Mesenteric fat pad (tissue), 1 donor: ENCODE measurements around the gene CCT3. TPM values are rescaled to one million over a fixed set of nuclear protein-coding genes. Genes with fewer than 3 reads are reported as not detected.
A peak's percentile ranks its signal among the peaks of the same experiment; 100 is the strongest.

Experiments used
- DNase-seq: peaks from one replicate; pipeline ENCODE4 v3.0.0-alpha.2; 2020; ENCODE audit warnings: low spot score
- total RNA-seq: library from RNA; stranded (reverse); fragmentation: NEBNext Ultra II Directional; extraction: Animal tissue kit (Norgen Biotek cat#: 25700); gene quantifications from one replicate; pipeline ENCODE4 v1.2.1, GENCODE V29; 2021
- donor health status: DM: yes; HTN: yes; CAD: no.

CCT3 gene
- total RNA-seq, 1 donor from 2014 or later, result 163 TPM

DNA sequence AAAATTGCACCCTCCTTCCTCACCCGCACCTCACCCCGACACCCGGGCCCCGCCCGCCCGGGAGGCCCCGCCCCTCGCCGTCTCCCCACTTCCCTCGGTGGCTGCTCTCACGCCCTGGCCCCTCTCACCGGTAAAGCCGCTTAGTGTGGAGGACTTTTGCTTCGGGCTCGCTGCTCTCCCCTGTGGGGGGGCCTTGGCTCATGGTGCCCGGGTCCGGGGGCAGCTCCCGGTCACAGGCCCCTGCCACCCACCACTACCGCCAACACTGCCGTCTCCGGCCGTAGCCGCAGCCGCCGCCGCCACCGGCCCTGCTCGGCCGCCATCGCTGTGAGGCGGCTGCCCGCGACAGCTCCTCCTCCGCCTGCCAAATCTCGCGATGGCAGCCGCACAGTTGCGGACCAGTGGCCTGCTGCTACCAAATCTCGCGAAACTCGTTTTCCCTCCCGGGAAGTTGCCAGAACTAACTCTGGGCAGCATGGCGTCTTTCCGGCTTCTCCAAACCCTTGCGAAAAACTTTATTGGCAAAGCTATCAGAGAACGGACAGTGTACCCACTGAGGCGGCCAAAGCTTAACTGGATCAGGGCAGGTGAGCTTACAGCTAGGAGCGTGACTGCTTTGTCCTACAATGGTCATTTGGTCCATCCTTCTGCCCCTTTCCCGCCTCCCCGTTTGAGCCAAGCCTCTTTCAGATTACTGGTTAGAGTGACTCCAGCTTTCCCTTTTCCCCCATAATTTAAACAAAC, 55.4 kb downstream of the CCT3 start, which contains the start of gene SMG5:
TSS of gene SMG5 (minus strand) at position 347 of the 744 bp plus-strand sequence. CDS start at position 202, 145 bp downstream.
- DNase-seq, result peak; percentile 97

DNA sequence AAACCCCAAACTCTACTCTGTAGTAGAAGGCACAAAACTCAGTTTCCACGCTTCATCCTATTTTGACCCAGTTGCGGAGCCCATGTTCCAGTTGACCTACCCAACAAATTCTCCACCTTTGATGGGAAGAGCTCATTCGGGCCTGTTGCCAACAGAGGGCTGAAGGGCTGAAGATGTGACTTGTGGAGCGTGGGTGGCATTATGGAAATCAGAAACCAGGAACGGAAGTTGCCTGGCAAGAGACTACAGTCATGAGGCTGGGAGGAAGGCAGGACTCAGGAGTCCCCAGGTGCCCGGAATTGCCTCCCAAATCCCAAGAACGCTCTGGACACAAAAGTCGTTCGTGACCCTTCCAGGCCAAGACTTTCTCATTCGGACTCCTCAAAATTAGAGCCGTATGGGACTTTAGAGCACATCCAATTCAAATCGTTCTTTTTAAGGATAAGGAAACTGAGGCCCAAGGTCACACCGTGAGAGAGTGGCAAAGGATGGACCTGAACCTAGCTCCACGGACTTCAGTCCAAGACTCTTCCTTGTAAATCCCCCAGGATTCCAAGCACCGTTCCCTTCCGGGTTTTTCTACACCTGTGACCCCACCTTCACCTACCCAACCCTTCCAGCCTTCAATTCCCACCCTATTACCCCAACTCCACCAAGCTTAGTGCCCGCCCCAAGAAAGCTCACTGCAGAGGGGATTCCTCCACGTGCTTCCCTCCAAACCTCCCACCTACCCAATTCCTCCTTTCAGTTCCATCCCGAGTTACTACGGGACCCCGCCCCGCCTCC, 56.2 kb downstream of the CCT3 start:
- DNase-seq, result no peak

- no peak for DNase-seq
Measured at GRCh38 chr1:156281281-156281680, 56.8 kb downstream of the CCT3 start.

- no peak for DNase-seq
Measured at GRCh38 chr1:156279837-156280236, 58.3 kb downstream of the CCT3 start.

GRCh38 chr1:156276966-156277381, 61.1 kb downstream of the CCT3 start:
- DNase-seq, result no peak

DNA sequence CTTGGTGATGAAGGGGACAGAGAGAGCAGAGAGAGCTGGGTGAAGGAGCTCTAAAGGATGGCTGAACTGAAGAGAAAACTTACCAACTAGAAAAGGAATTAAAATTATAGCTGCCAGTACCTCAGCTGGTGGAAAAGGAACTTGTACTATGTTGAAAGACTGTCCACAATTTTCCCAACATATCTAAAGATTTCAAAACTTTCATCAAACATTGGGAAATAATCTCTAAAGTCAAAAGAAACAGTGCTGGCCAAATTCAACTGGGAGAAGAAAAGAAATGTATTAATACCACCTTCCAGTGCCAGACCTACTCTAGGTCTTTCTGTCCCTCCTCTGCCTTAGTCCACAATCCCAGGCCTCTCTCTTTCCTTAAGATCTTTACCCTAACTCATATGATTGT, 61.6 kb downstream of the CCT3 start:
- DNase-seq, result no peak

DNA sequence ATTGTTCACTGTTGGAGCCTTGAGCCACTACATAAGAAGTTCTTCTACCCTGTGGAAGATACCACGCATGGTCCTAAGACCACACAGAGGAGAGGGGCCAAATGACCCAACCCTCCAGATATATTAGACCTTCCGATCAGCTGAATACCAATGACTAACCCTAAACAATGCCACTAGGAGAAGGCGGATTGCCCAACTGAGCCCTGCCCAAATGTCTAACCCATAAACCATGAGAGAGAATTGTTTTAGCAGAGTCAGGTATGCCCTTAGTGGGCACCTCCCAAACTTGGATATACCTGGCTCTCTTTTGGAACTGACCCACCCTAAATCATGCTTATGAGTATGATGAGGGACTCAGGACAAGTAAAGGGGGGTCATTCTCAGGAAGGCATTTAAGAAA, 67.8 kb downstream of the CCT3 start:
- DNase-seq, result no peak

DNA sequence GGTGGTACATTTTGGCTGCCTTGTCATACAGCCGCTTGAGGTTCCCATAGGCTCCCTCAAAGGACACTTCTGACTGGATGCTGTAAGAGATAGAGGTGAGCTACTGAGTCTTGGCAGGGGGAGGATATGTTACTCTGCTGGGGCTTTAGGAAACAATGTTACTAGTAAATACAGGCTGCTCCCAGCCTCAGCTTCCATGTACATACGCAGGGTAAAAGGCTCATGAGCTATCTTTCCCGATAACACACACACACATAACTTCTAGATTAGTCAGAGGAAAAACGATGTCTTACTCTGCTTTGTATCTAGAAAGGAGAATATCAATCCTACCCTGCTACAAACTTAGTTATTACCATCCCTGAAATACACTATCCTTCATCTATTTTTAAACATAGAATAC, 69.8 kb downstream of the CCT3 start:
- no peak for DNase-seq

- no peak for DNase-seq
Measured at GRCh38 chr1:156266051-156266450, 72.0 kb downstream of the CCT3 start.

DNA sequence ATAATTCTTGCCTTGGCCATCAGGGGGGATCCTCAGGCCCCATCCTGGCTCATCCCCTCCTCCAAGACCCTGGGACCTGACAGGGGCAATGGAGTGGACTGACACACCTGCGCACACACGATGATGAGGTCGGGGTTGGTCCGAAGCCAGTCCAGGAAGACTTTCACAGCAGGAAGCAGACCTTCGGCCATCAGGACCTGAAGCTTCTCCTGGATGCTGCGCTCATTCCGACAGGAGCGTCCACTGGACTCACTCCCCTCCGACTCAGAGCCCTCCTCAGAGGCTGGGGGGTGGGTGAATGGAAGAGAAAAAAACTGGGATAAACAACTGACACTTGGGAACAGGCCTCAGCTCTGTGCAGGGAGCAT, 74.8 kb downstream of the CCT3 start:
- no peak for DNase-seq

GRCh38 chr1:156262461-156263287, 75.4 kb downstream of the CCT3 start:
- DNase-seq, result no peak

DNA sequence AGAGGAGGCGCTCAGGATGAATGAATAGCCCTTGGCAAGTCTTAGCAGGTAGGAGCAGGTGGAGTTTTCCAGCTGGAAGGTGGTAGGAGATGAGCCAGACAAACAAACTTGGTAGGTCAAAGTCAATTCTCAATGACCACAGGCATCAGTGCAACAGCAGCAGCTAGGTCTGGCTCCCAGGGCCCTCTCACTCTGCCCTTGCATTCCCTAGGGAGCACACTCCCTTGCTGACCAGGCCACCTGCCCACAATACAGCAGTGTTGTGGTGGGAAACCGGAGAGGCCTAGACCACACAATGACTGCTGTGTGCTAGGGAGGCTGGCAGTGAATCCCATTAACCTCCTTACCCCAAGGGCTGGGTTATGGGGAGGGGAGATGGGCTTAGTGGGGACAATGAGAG, 77.2 kb downstream of the CCT3 start:
- no peak for DNase-seq

DNA sequence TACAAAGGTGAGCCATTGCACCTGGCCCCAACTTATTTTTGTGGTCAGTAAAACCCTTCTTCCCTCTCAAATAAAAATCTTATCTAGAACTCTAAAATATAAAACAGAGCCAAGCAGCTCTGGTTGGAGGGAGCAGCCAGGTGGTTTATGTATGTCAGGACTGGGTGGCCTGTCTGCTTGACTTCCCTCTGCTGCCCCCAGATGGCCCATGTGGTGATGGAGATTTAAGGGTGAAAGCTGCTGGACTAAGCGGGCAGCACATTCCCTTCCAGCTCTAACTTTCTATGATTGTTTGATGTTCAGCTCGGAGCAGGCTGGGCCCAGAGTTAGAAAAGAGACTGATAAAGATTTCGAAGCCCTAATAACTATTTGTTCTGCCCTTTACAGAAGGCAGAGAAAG, 78.3 kb downstream of the CCT3 start:
- DNase-seq, result no peak

Other genes starting within 250 kb of the CCT3 start
- 901 TPM for gene LMNA, start 223.6 kb downstream of the CCT3 start, total RNA-seq
- gene SEMA4A, start 184.7 kb downstream of the CCT3 start, total RNA-seq, result 31.9 TPM
- gene SLC25A44, start 144.2 kb downstream of the CCT3 start, total RNA-seq, result 34.3 TPM
- 46.4 TPM for gene PMF1, start 125.3 kb downstream of the CCT3 start, total RNA-seq
- gene BGLAP, start 96.1 kb downstream of the CCT3 start, total RNA-seq, result not detected
- 1.4 TPM for gene PAQR6, start 90.2 kb downstream of the CCT3 start, total RNA-seq
- 67.2 TPM for gene SMG5, start 55.5 kb downstream of the CCT3 start, total RNA-seq
- 1.8 TPM for gene TMEM79, start 54.0 kb downstream of the CCT3 start, total RNA-seq
- 78.3 TPM for gene GLMP, start 42.6 kb downstream of the CCT3 start, total RNA-seq
- not detected for gene VHLL, start 39.0 kb downstream of the CCT3 start, total RNA-seq
- 0.64 TPM for gene TSACC, start 234 bp upstream of the CCT3 start, total RNA-seq
- gene RHBG, start 30.9 kb upstream of the CCT3 start, total RNA-seq, result not detected
- gene MEF2D, start 162.5 kb upstream of the CCT3 start, total RNA-seq, result 38.7 TPM
- 0.55 TPM for gene IQGAP3, start 234.3 kb upstream of the CCT3 start, total RNA-seq
- not detected for gene TTC24, start 241.4 kb upstream of the CCT3 start, total RNA-seq